ENCODE data around the gene GPR107. TPM values are rescaled to one million over a fixed set of nuclear protein-coding genes. Genes with fewer than 3 reads are reported as not detected.
"Not testable (repeated sequence)": the region's sequence is repeated elsewhere in the genome, so short reads cannot be mapped to it uniquely, and the experiment has no call there.

Gene GPR107
- 67.4 to 68.5 TPM (median 68.0 TPM) in 3 replicates for total RNA-seq

- Mint-ChIP-seq H3K4me1 (peaks cover 27% of the 10 kb centered on the region), H3K36me3 (peaks cover 3% of the 10 kb centered on the region), H3K4me3 (peak within 1 kb of the TSS; percentile 97), H3K9me3 (no peaks in the 10 kb centered on the region), H3K27me3 (ENCODE audit: low read depth) (no peaks in the 10 kb centered on the region), H3K27ac (peak within 1 kb of the TSS; percentile 99)
- no peak for TF ChIP-seq CTCF (IDR thresholded peaks at IDR 0.05; ENCODE audit: unreplicated experiment)
- peak; percentile 44 to 77 for DNase-seq (ENCODE audit: low spot score in 2 of 2, unreplicated experiment in 2 of 2)
Measured at GRCh38 chr9:130053504-130054324, at the start of gene GPR107. Gene GPR107 (plus strand): TSS chr9:130053906. CDS start chr9:130053933, 27 bp downstream.

GRCh38 chr9:130003943-130004552 lies 49.7 kb upstream of the GPR107 start:
- Mint-ChIP-seq H3K4me3 (no peak overlapping the region), H3K4me1 (peaks cover 12% of the 10 kb centered on the region), H3K27me3 (ENCODE audit: low read depth) (no peaks in the 10 kb centered on the region), H3K36me3 (peaks cover 3% of the 10 kb centered on the region), H3K27ac (no peak overlapping the region), H3K9me3 (no peaks in the 10 kb centered on the region)
- no peak for TF ChIP-seq CTCF (IDR thresholded peaks at IDR 0.05; ENCODE audit: unreplicated experiment)
- DNase-seq (ENCODE audit: low spot score in 2 of 2, unreplicated experiment in 2 of 2): no peak

GRCh38 chr9:130006952-130007351 lies 46.8 kb upstream of the GPR107 start:
- not testable (repeated sequence) for H3K4me1 Mint-ChIP-seq; H3K4me3 Mint-ChIP-seq; H3K27ac Mint-ChIP-seq; DNase-seq (ENCODE audit: low spot score in 2 of 2, unreplicated experiment in 2 of 2); H3K9me3 Mint-ChIP-seq; H3K36me3 Mint-ChIP-seq; H3K27me3 Mint-ChIP-seq (ENCODE audit: low read depth)

GRCh38 chr9:130008538-130008937 lies 45.2 kb upstream of the GPR107 start:
- Mint-ChIP-seq H3K9me3 (peaks cover 14% of the 10 kb centered on the region), H3K36me3 (peaks cover 9% of the 10 kb centered on the region), H3K4me3 (no peak overlapping the region), H3K4me1 (peaks cover 3% of the 10 kb centered on the region), H3K27ac (peak overlapping the region; percentile 11), H3K27me3 (ENCODE audit: low read depth) (no peaks in the 10 kb centered on the region)
- DNase-seq (ENCODE audit: low spot score in 2 of 2, unreplicated experiment in 2 of 2): no peak
- TF ChIP-seq CTCF (IDR thresholded peaks at IDR 0.05; ENCODE audit: unreplicated experiment): no peak

- not testable (repeated sequence) for H3K4me1 Mint-ChIP-seq; H3K27me3 Mint-ChIP-seq (ENCODE audit: low read depth); H3K4me3 Mint-ChIP-seq; H3K27ac Mint-ChIP-seq; H3K36me3 Mint-ChIP-seq; DNase-seq (ENCODE audit: low spot score in 2 of 2, unreplicated experiment in 2 of 2)
- peaks cover 14% of the 10 kb centered on the region for H3K9me3 Mint-ChIP-seq
Measured at GRCh38 chr9:130009546-130009945, 44.2 kb upstream of the GPR107 start.

- no peaks in the 10 kb centered on the region for H3K27me3 Mint-ChIP-seq (ENCODE audit: low read depth)
- no peak for DNase-seq (ENCODE audit: low spot score in 2 of 2, unreplicated experiment in 2 of 2)
- TF ChIP-seq CTCF (IDR thresholded peaks at IDR 0.05; ENCODE audit: unreplicated experiment): no peak
- no peak overlapping the region for H3K4me3 Mint-ChIP-seq
- no peak overlapping the region for H3K27ac Mint-ChIP-seq
- H3K4me1 Mint-ChIP-seq: peaks cover 3% of the 10 kb centered on the region
- H3K9me3 Mint-ChIP-seq: peaks cover 14% of the 10 kb centered on the region
- peaks cover 10% of the 10 kb centered on the region for H3K36me3 Mint-ChIP-seq
Measured at GRCh38 chr9:130010151-130010988, 43.3 kb upstream of the GPR107 start.
